LNCAP (cell line): Measurements from ENCODE around the gene CARD8.
A peak's percentile ranks its signal among the peaks of the same experiment; 100 is the strongest.

ENCODE experiments used
- CTCF ChIP-seq: fragments of 450-650 bp; IDR thresholded peaks from 2 replicates; pipeline ENCODE4 v1.5.1; 2017; ENCODE audit warnings: mild to moderate bottlenecking

The CARD8 gene

GRCh38 chr19:48194844-48195830 is 60.6 kb downstream of the CARD8 start:
- TF ChIP-seq CTCF: no peak

GRCh38 chr19:48194041-48194843 is 61.5 kb downstream of the CARD8 start:
- peak; percentile 58 for TF ChIP-seq CTCF

- TF ChIP-seq CTCF: no peak
Measured at GRCh38 chr19:48192750-48193149, 63.0 kb downstream of the CARD8 start.

- TF ChIP-seq CTCF: no peak
Measured at GRCh38 chr19:48190885-48191284, 64.8 kb downstream of the CARD8 start.

DNA sequence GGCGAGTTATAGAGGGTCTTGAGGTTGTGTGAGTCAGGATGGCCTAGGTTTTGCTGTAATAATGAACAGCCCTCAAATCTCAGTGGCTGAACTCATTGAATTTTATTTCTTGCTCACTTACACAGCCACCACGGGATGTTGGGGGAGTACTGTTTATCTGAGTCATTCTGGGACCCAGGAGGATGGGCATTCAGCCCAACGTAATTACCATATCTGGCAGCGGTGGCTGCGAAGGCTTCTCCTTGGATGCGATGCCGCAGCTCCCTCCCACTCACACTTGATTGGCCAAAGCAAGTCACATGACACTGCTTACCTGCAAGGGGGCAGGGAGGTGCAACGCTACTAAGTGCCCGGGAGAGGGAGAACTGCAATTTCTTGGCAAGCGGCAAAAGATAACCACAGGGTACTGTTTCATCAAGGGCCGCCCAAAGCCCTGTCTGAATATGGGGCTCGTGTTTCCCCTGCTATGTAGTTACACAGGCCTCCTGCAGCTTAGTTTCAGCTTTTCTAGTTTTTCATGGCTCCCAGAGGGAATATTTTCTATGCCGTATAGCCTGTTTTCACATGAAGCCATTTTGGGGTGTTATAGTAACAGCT is 65.3 kb downstream of the CARD8 start:
- TF ChIP-seq CTCF: peak; percentile 28; the same call in 1 of the 2 replicates

GRCh38 chr19:48186541-48186991 is 69.1 kb downstream of the CARD8 start:
- no peak for TF ChIP-seq CTCF

DNA sequence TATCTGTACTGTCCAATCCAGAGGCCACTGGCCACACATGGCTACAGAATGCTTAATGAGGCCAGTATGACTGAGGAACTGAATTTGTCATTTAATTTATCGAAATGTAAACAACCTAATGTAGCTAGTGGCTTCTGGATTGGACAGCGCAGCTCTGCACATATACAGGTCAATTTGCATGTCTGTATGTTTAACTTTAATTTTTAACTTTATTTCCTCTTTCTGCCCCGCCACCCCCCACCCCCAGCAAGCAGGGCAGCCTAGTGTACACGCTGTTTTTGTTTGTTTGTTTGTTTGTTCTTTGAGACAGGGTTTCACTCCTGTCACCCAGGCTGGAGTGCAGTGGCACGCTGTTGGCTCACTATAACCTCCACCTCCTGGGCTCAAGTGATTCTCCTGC is 69.7 kb downstream of the CARD8 start:
- TF ChIP-seq CTCF: no peak
